ENCODE data around the gene AIM2.

DNA sequence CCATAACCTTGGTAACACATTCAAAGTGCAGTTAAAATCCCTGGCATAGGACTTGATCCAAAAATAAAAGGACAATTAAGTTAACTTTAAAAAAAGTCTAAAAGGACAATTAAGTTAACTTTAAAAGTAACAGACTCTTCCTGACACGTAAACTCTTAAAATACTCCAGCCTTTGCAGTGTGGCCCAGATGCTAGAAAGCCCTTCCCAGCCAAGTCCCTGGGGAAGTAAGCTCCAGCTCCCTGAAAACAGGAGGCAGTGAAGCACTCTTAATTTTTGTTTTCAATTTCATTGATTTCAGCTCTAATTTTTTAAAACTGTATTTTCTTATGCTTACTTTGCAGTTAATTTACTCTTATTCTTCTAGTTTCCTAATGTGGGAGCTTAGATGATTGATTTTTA, 5.1 kb upstream of the AIM2 start:
- TF ChIP-seq POLR2A (IDR thresholded peaks at IDR 0.05) = no peak
- no peak for TF ChIP-seq CTCF (IDR thresholded peaks at IDR 0.05)
- no peak for TF ChIP-seq POLR2AphosphoS5 (IDR thresholded peaks at IDR 0.05; ENCODE audit: insufficient read depth in 1 of 2, low read depth in 1 of 2)

All from vagina (tissue), 2 donors.